ENCODE results near the gene REV1. TPM values are rescaled to one million over a fixed set of nuclear protein-coding genes. Genes with fewer than 3 reads are reported as not detected.

Gene REV1
- 76.6 TPM for total RNA-seq

DNA sequence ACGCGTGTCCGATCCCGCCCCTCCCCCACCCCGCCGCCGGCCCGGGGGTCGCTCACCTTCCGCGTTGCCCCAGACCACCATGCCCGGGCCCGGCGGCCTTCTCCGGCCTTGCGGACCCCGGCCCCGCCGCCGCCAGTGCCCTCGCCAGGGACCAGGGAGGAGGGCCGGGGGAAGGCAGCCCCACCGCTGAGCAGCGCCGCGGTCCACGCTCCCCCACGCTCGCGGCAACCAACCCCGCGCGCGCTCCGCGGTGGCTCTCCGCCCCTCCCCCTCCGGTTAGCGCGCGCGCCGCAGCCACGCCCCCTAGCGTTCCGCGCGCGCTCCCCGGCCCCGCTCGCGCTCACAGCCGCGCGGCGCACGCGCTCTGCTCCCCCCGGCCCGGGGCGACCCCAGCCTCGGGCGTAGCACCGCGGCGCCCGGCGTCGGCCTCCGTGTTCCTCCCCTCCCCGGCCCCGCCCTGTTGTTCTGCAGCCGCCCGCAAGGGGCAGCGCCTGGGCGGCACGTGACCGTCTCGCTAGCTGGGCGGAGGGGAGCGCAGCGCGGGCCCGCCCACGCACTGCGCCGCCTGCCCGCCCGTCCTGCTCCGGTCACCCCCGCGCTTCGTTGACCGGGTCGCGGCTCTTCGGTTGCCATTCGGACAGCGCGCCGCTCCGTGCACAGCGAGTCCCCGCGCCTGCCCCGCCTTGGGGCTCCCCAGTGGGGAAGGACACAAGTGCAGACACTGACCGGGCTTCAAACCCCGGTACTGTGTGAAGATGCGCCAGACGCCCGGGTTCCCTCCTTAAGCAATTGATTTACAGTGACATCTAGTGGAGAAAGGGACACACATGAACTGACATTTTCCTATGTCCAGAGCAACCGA, at the start of gene REV1:
REV1 (minus strand) TSS at position 257 of the 862 bp plus-strand sequence. CDS start 25,042 bp downstream, outside the sequence.

Other genes starting within 250 kb of the REV1 start
- gene LYG2, start 234.4 kb downstream of the REV1 start, total RNA-seq = not detected
- gene LYG1, start 188.8 kb downstream of the REV1 start, total RNA-seq = 0.46 TPM
- 56.1 TPM for gene TXNDC9, start 153.7 kb downstream of the REV1 start, total RNA-seq
- gene EIF5B, start 152.6 kb downstream of the REV1 start, total RNA-seq = 18.7 TPM